BLaER1 (cell line): Measurements from ENCODE around the gene STK24.
A peak's percentile ranks its signal among the peaks of the same experiment; 100 is the strongest.

Experiments
- H3K27ac ChIP-seq: shearing (Covaris generic); formaldehyde crosslinking; 2 replicates; pipeline ENCODE4 v1.8.1; 2022
- H3K27me3 ChIP-seq: shearing (Covaris generic); formaldehyde crosslinking; 2 replicates; pipeline ENCODE4 v1.8.1; 2022
- H3K36me3 ChIP-seq: shearing (Covaris generic); formaldehyde crosslinking; 2 replicates; pipeline ENCODE4 v1.8.1; 2022
- H3K4me1 ChIP-seq: shearing (Covaris generic); formaldehyde crosslinking; 2 replicates; pipeline ENCODE4 v1.8.1; 2022
- H3K4me2 ChIP-seq: shearing (Covaris generic); formaldehyde crosslinking; 2 replicates; pipeline ENCODE4 v1.8.1; 2022
- H3K4me3 ChIP-seq: shearing (Covaris generic); formaldehyde crosslinking; 2 replicates; pipeline ENCODE4 v1.8.1; 2022
- H3K9ac ChIP-seq: shearing (Covaris generic); formaldehyde crosslinking; 2 replicates; pipeline ENCODE4 v1.8.1; 2022
- H3K9me3 ChIP-seq: shearing (Covaris generic); formaldehyde crosslinking; 2 replicates; pipeline ENCODE4 v1.8.1; 2022
- H4K20me1 ChIP-seq: shearing (Covaris generic); formaldehyde crosslinking; 2 replicates; pipeline ENCODE4 v1.8.1; 2022
- Cebpa-rat ChIP-seq: shearing (Covaris generic); IDR thresholded peaks from 2 replicates; pipeline ENCODE4 v1.8.1; 2022

The STK24 gene

DNA sequence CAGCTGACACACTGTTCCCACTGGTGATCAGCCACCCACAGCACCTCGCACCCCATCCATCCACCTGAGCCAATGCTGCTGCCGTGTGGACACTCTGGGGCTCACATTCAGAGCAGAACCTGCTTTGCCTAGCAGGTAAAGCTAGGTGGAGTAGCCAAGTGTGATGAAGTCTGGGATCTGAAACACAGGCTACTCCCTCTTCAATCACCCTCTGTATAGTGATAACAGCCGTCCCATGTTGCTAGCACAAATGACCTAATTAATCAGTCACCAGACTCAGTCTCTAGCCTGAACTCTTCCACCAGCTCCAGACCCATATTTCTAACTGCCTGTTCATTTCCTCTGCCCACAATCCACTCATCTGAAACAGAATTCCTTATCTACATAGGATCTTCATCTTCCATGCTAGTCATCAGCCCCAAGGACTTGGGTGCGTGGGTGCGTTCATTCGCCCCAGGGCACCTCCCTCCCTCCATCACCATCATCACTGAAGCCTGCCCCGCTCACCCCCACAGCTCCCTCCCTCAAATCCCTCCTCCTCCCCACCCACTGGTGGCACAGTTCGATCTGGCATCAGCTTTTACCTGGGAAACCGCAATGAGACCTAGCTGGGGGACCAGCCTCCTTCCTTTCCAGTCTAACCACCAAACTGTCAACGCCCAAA, 19.8 kb downstream of the STK24 start:
- Histone ChIP-seq H4K20me1 (peaks cover 100% of the 10 kb centered on the region), H3K4me3 (no peak overlapping the region), H3K4me2 (no peak overlapping the region), H3K9ac (no peak overlapping the region), H3K4me1 (peaks cover 76% of the 10 kb centered on the region), H3K27ac (no peak overlapping the region), H3K9me3 (peaks cover 14% of the 10 kb centered on the region), H3K27me3 (no peaks in the 10 kb centered on the region), H3K36me3 (peaks cover 40% of the 10 kb centered on the region)
- TF ChIP-seq Cebpa-rat = no peak

DNA sequence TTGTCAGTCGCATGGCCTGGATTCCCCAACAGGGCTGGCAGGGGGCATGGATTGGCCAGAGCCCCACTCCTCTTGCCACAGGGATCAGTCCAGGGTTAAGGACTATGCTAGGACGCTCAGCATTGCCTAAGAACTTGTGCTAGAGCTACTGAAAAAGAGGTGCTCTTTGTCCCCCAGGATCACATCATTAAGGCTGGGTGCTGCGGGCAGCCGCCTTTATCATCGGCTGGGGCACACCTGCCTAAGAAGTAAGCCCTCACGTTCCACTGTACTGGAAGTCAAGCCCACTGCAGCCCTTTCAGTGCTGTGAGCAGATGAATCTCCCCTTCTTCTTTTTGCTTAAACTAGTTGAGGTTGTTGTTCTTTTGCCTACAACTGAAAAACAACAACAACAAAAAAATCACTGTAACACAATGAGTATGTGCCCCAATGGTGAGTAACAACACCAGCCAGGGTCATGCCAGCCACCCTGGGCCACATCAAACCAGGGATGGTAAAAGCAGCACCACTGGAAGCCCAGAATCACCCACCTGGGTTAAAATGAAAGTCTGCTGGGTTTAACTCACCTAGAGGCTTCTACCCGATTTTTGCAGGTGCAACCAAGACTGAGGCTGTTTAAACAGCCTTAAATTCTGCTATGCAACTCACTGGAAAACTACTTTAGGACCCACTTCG, 20.6 kb downstream of the STK24 start:
- no peak overlapping the region for H3K27ac ChIP-seq
- no peak overlapping the region for H3K4me2 ChIP-seq
- peaks cover 76% of the 10 kb centered on the region for H3K4me1 ChIP-seq
- H3K9ac ChIP-seq = no peak overlapping the region
- TF ChIP-seq Cebpa-rat = no peak
- peaks cover 100% of the 10 kb centered on the region for H4K20me1 ChIP-seq
- H3K4me3 ChIP-seq = no peak overlapping the region
- peaks cover 18% of the 10 kb centered on the region for H3K9me3 ChIP-seq
- no peaks in the 10 kb centered on the region for H3K27me3 ChIP-seq
- peaks cover 42% of the 10 kb centered on the region for H3K36me3 ChIP-seq

DNA sequence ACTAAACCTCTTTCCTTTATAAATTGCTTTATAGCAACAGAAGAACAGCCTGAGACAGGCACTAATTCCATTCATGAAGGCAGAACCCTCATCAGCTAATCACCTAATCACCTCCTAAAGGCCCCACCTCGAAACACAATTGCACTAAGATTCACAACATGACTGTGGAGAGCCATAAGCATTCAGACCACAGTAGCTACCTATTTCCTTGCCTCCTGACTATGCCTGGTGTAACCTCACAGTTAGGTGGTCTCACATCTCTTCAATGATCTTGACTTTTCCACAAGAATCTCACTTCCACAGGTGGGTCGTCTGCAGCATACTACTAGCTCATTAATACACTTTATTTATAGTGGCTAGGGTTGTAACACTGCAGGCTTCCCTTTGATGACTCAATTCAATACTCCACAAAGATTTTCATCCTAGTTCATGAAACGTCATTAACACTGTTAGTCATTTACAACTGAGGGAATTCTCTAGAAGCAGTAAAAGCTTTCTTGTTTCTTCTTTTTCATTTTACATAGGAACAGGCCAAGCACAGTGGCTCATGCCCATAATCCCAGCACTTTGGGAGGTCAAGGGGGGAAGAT, 27.1 kb downstream of the STK24 start:
- Histone ChIP-seq H3K36me3 (peaks cover 53% of the 10 kb centered on the region), H3K9me3 (peaks cover 20% of the 10 kb centered on the region), H3K4me1 (peaks cover 64% of the 10 kb centered on the region), H4K20me1 (peaks cover 93% of the 10 kb centered on the region), H3K27me3 (no peaks in the 10 kb centered on the region), H3K9ac (no peak overlapping the region), H3K4me3 (no peak overlapping the region), H3K27ac (no peak overlapping the region), H3K4me2 (no peak overlapping the region)
- no peak for TF ChIP-seq Cebpa-rat

DNA sequence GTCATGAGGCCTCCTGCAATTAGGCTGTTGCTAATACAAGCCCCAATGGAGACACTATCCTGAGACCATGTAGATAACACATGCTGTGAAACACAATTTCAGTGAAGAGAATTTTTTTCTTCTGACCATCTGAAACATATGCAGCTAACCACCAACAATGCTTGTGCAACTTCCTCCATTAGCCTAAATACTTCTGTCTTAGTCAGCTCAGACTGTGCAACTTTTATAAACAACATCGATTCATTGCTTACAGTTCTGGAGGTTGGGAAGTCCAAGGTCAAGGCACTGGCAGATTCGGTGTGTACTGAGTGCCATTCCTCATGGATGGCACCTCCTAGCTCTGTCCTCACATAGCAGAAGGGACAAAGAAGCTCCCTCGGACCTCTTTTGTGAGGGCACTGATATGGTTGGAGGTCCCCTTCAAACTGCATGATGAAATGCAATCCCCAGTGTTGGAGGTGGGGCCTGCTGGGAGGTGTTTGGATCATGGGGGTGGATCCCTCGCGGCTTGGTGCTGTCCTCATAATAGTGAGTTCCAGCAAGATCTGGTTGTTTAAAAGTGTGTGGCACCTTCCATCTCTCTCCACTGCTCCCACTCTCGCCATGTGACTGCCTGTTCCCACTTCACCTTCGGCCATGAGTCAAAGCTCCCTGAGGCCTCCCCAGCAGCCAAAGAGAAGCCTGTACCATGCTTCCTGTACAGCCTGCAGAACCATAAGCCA, 27.7 kb downstream of the STK24 start:
- peaks cover 63% of the 10 kb centered on the region for H3K4me1 ChIP-seq
- peaks cover 93% of the 10 kb centered on the region for H4K20me1 ChIP-seq
- H3K4me3 ChIP-seq = no peak overlapping the region
- H3K27me3 ChIP-seq = no peaks in the 10 kb centered on the region
- H3K9me3 ChIP-seq = peaks cover 20% of the 10 kb centered on the region
- no peak overlapping the region for H3K9ac ChIP-seq
- peaks cover 53% of the 10 kb centered on the region for H3K36me3 ChIP-seq
- no peak for TF ChIP-seq Cebpa-rat
- H3K27ac ChIP-seq = no peak overlapping the region
- peak overlapping the region; percentile 20; the same call in 1 of the 2 replicates for H3K4me2 ChIP-seq

DNA sequence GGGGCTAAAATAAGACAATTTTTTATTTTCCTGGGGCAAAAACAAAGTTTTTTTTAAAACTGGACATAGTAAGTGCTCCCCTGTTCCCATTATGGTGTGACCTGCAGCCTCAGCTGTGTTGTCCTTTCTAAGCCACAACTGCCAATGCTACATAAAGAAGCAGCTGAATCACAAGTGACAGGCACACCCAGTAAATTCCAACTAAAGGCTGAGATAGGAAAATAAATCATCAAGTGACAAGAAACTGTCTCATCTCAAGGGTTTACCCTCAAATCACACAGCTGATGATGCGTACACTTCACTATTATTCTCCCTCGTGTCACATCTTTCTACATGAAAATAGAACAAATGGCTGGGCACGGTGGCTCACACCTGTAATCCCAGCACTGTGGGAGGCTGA, 28.7 kb downstream of the STK24 start:
- H4K20me1 ChIP-seq = peaks cover 93% of the 10 kb centered on the region
- peak overlapping the region; percentile 20; the same call in 1 of the 2 replicates for H3K4me2 ChIP-seq
- peaks cover 63% of the 10 kb centered on the region for H3K4me1 ChIP-seq
- peaks cover 20% of the 10 kb centered on the region for H3K9me3 ChIP-seq
- peaks cover 49% of the 10 kb centered on the region for H3K36me3 ChIP-seq
- TF ChIP-seq Cebpa-rat = no peak
- no peaks in the 10 kb centered on the region for H3K27me3 ChIP-seq
- H3K9ac ChIP-seq = no peak overlapping the region
- H3K27ac ChIP-seq = no peak overlapping the region
- H3K4me3 ChIP-seq = no peak overlapping the region

DNA sequence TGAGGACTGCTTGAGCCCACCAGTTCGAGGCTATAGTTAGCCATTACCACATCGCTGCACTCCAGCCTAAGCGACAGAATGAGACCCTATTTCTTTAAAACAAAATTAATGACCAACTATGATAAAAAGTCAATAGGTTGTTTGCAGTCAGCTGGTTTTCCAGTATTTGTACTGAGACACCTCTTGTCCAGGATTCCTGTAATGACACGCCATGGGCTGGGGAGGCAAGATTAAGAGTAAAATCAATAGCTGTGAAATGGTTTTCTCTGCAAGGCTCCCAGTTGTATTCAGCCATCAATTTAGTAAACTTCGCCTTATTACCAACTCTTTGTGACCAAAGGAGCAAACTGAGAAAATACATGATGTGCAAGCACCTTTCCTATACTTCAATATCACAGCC, 29.5 kb downstream of the STK24 start:
- Histone ChIP-seq H3K27me3 (no peaks in the 10 kb centered on the region), H3K4me3 (no peak overlapping the region), H3K4me1 (peaks cover 63% of the 10 kb centered on the region), H3K4me2 (peak overlapping the region; percentile 20; the same call in 1 of the 2 replicates), H4K20me1 (peaks cover 93% of the 10 kb centered on the region), H3K36me3 (peaks cover 42% of the 10 kb centered on the region), H3K27ac (no peak overlapping the region), H3K9ac (no peak overlapping the region), H3K9me3 (peaks cover 15% of the 10 kb centered on the region)
- TF ChIP-seq Cebpa-rat = no peak

DNA sequence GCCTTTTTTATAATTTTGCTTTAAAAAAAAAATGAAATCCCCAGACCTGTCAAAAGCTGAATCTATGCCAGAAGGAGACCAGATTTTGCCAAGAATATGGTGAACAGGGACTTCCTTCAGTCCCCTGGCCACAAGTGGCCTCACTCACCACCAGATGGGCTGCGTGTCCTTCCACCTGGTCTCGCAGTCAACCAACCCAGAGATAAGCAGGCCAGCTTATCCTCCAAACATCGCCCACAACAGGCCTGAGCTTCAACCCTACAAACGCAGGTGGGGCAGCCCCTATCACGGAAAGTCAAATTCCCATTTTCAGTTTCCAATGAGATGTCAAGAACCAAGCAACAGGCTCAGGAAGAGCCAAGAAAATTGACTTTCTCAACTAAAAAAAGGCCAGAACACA, 30.5 kb downstream of the STK24 start:
- H3K4me3 ChIP-seq = no peak overlapping the region
- H3K4me2 ChIP-seq = no peak overlapping the region
- no peak for TF ChIP-seq Cebpa-rat
- H3K27me3 ChIP-seq = no peaks in the 10 kb centered on the region
- H4K20me1 ChIP-seq = peaks cover 93% of the 10 kb centered on the region
- H3K9me3 ChIP-seq = peaks cover 11% of the 10 kb centered on the region
- peaks cover 63% of the 10 kb centered on the region for H3K4me1 ChIP-seq
- no peak overlapping the region for H3K27ac ChIP-seq
- H3K36me3 ChIP-seq = peaks cover 34% of the 10 kb centered on the region
- H3K9ac ChIP-seq = no peak overlapping the region

DNA sequence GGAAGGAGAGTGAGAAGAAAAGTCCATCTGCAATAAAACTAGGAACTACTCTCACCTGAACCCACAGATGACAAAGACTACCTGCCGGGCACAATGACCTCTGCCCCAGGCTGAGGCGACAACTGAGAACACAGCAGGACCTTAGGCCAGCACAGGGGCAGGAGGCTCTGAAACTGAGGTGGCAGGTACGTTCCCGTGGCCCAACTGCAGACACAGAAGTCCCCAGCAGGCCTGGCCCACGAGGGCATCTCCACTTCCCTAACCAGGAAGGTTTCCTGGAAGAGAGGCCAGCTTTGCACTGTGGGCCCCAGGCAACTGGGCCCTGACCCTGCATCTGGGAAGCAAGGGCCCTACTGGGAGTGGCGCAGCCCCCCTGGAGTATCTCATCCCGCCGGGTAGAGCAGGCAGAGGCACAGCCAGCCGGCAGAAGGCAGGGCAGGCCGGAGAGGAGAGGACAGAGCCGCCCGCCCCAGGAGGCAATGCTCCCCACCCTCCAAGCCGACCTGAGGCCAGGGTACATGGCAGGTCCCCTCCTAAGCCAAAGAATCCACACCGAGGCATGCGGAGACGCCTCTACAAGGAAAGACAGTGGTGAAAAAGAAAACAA, 32.7 kb downstream of the STK24 start:
- TF ChIP-seq Cebpa-rat = no peak
- Histone ChIP-seq H3K9me3 (no peaks in the 10 kb centered on the region), H3K27ac (peak overlapping the region; percentile 33; the same call in 1 of the 2 replicates), H3K36me3 (peaks cover 12% of the 10 kb centered on the region), H3K27me3 (no peaks in the 10 kb centered on the region), H3K4me3 (peak overlapping the region; percentile 54; the same call in 1 of the 2 replicates), H4K20me1 (peaks cover 100% of the 10 kb centered on the region), H3K9ac (peak overlapping the region; percentile 36; the same call in 1 of the 2 replicates), H3K4me2 (peak overlapping the region; percentile 88), H3K4me1 (peaks cover 78% of the 10 kb centered on the region)

DNA sequence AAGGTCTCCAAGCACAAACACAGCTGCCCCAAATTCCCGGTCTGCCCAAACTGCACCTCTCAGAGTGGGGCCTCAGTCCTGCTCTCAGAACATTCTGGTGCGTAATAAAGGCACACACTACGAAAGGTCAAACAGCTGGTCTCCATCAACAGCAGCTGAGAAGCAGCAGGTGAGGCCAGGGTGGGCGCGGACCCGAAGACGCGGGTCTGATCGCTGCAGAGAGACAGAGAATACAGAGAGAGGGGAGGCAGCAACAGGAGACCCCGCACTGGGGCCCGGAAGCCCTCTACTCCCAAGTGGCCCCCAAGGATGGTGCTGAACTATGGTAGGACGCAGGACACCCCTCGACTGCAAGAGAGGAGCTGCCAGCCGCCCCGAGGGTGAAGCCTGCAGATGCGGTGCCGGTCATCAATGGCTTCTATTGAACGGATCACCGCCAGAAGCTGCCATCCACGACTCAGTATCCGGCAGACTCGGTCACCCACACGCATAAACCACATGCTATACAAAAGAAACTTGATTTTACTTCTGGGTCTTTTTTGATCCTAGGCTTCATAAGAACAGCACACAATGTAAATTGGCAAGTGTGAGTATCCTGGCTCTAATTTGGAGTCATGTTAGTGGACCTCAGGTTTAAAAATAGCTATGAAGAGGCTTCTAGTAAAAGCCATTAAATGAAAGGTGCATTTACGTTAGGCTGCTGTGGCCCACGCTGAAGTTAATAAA, 33.4 kb downstream of the STK24 start:
- Histone ChIP-seq H3K4me1 (peaks cover 78% of the 10 kb centered on the region), H3K4me3 (peak overlapping the region; percentile 54), H3K27ac (peak overlapping the region; percentile 67), H3K9ac (peak overlapping the region; percentile 36; the same call in 1 of the 2 replicates), H3K36me3 (peaks cover 14% of the 10 kb centered on the region), H3K9me3 (no peaks in the 10 kb centered on the region), H4K20me1 (peaks cover 100% of the 10 kb centered on the region), H3K4me2 (peak overlapping the region; percentile 88), H3K27me3 (no peaks in the 10 kb centered on the region)
- TF ChIP-seq Cebpa-rat = no peak
